ENCODE measurements around the gene PLEKHM1.
A peak's percentile ranks its signal among the peaks of the same experiment; 100 is the strongest.
"Not testable (repeated sequence)": the region's sequence is repeated elsewhere in the genome, so short reads cannot be mapped to it uniquely, and the experiment has no call there.

Gene PLEKHM1

DNA sequence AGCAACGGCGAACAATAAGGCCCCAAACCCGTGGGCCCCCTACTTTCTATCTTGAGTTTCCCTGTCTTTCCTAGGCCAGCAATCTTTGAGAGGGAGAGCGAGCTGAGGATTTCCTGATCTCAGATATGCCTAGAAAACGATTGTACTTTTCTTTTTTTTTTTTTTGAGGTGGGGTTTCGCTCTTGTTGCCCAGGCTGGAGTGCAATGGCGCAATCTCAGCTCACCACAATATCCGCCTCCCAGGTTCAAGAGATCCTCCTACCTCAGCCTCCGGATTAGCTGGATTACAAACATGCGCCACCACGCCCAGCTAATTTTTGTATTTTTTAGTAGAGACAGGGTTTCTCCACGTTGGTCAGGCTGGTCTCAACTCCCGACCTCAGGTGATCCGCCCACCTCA lies 42.9 kb downstream of the PLEKHM1 start:
- Histone ChIP-seq H3K27ac (peak overlapping the region in 9 of 11 experiments; percentile 17 to 90 (median 58); a peak in 16 of 22 replicates), H3K4me1 (peaks cover 32 to 97% (median 88%) of the 10 kb centered on the region in 10 experiments), H3K4me2 (peak overlapping the region; percentile 19 to 93 (median 80); a peak in 19 of 22 replicates), H3K36me3 (peaks cover 3 to 40% (median 11%) of the 10 kb centered on the region in 11 experiments; a peak in 15 of 22 replicates), H4K20me1 (peaks cover 0 to 58% (median 0%) of the 10 kb centered on the region in 11 experiments; a peak in 6 of 22 replicates), H3K9ac (peak overlapping the region in 7 of 11 experiments; percentile 11 to 69 (median 35); a peak in 12 of 22 replicates)
- H3K27me3 ChIP-seq; H3K4me3 ChIP-seq; H3K9me3 ChIP-seq (replicated peaks in 1 of 11): not testable (repeated sequence)
- TF ChIP-seq Cebpa-rat (IDR thresholded peaks at IDR 0.05): peak in 2 of 11 experiments; percentile 7 to 28; a peak in 1 of 22 replicates

DNA sequence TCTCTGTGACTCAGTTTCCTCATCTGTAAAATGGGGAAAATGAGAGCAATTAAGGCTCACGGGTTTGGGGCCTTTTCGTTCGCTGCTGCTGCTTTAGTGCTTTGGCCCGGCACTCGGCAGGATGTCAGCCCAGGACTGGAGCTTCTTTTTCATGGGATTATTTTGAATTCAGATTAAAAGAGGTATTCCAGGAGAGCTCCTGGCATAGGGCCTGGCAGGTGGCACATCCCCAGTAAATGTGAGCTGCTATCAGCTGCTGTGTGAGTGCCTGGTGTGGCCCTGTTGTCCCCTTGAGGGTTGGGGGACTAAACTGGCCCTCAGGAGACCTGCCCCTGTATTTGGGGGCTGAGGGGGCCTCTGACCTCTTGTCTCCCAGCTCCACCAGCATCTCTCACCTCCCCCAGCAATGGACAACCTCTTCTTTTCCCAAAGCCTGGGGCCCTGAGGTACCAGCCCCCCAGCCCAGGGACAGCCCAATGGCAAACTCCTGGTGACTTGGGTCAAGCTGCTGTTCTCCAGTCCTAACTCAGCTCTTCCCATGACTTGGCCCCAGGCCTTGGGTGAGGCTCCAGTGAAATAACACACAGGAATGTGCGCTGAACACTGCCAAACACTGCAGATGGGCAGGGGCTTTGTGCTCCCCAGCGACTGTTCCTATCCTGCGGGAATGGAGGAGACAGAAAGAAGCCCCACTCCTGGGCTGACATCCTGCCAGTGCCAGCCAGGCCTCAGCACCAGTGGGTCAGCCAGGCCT lies 43.5 kb downstream of the PLEKHM1 start:
- not testable (repeated sequence) for H3K27me3 ChIP-seq; H3K4me3 ChIP-seq; H3K9me3 ChIP-seq (replicated peaks in 1 of 11)
- peaks cover 32 to 97% (median 89%) of the 10 kb centered on the region in 10 experiments for H3K4me1 ChIP-seq
- peaks cover 0 to 53% (median 0%) of the 10 kb centered on the region in 11 experiments; a peak in 7 of 22 replicates for H4K20me1 ChIP-seq
- H3K4me2 ChIP-seq: peak overlapping the region; percentile 9 to 93 (median 80); a peak in 20 of 22 replicates
- peak overlapping the region in 7 of 11 experiments; percentile 11 to 69 (median 35); a peak in 12 of 22 replicates for H3K9ac ChIP-seq
- peak overlapping the region in 9 of 11 experiments; percentile 17 to 90 (median 58); a peak in 17 of 22 replicates for H3K27ac ChIP-seq
- peaks cover 3 to 40% (median 11%) of the 10 kb centered on the region in 11 experiments; a peak in 15 of 22 replicates for H3K36me3 ChIP-seq

DNA sequence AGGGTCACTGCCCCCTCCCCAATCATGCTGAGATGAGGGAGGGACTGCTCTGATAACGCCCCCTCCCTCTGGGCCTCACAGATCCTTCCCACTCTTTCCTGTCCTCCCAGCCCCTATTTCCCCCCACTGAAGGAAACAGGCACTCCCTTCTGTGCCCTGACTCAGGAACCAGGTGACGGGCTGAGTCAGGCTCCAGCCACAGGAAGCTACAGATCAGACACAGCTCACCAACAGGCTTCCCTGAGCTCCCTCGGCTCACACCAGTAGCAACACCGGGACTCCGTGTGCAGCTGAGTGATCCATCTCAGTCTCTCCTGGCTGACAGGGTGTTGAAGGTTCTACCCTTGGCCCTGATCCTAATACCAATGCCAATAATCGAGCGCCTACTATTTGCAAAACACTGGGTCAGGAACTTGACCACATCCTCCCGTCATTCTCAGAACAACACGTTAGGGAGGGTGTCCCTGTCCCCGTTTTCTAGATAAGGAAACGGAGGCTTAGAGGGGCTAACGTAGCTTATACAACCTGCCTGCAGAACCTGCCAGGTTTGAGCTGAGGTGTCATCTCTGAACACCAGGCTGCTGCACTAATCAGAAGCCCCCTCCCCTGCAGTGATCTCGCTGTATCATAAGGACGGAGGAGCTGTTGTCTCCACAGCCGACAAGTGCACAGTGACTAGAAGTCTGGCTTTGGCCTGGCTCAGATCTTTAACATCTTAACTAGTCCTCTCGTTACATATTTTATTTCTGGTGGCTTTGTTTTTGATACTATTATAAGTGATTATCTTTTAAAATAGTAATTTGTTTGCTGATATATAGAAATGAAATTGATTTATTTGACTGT lies 44.4 kb downstream of the PLEKHM1 start:
- Histone ChIP-seq H3K9ac (peak overlapping the region in 8 of 11 experiments; percentile 15 to 62 (median 53); a peak in 13 of 22 replicates), H3K27ac (peak overlapping the region in 8 of 11 experiments; percentile 28 to 90 (median 64); a peak in 16 of 22 replicates)

DNA sequence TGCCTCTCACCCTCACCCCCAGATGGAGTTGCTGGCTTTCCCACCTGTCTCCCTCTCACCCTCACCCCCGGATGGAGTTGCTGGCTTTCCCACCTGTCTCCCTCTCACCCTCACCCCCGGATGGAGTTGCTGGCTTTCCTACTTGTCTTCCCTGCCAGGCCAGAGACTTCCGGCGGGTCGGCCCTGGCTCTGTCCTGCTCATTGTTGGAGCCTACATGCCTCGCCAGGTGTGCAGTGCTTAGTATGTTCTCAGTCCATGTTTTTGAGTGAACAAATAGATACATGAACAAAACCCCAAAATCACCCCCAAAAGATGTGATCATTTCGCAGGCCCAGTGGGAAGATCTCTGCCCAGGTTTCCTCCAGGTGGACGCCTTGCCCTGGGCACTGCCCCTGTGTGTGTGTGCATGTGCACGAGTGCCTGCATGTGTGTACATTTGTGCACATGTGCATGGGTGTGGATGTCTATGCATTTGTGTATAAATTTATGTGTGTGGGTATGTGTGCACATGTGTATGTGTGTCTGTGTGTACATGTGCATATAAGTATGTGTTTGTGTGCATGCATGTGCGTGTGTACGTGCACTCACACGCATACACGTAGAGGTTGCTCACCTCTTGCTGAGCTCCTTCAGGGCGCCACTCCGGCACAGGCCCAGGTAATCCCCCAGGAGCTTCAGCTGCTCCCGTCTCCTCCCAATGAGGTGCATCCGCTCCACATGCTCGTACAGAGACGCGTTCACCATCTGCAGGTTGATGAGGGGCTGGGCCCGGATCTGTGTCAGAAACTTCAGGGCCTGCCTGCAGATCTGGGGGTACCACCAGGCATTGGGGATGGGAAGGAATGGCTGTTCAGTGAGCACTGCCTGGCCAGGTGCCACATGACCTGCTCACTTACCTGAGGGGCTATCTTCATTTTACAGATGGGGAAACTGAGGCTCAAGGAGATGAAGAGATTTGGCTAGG lies 45.4 kb downstream of the PLEKHM1 start:
- H3K9me3 ChIP-seq (replicated peaks in 1 of 11); H3K27me3 ChIP-seq; H3K4me3 ChIP-seq: not testable (repeated sequence)
- H3K27ac ChIP-seq: peak overlapping the region in 6 of 11 experiments; percentile 52 to 90 (median 73); a peak in 8 of 22 replicates
- peak overlapping the region; percentile 70 to 93 (median 80); a peak in 20 of 22 replicates for H3K4me2 ChIP-seq
- H3K9ac ChIP-seq: peak overlapping the region in 3 of 11 experiments; percentile 54 to 62 (median 54); a peak in 5 of 22 replicates
- H4K20me1 ChIP-seq: peaks cover 0 to 55% (median 0%) of the 10 kb centered on the region in 11 experiments; a peak in 6 of 22 replicates
- peaks cover 32 to 100% (median 94%) of the 10 kb centered on the region in 10 experiments for H3K4me1 ChIP-seq
- peaks cover 3 to 36% (median 11%) of the 10 kb centered on the region in 11 experiments; a peak in 15 of 22 replicates for H3K36me3 ChIP-seq

More for the DNA sequence above, 44.4 kb downstream of the PLEKHM1 start:
- H3K4me1 ChIP-seq: peaks cover 32 to 99% (median 91%) of the 10 kb centered on the region in 10 experiments
- not testable (repeated sequence) for H3K27me3 ChIP-seq; H3K9me3 ChIP-seq (replicated peaks in 1 of 11)
- H3K4me3 ChIP-seq: peak overlapping the region in 1 of 10 experiments; percentile 12; a peak in 1 of 20 replicates
- peaks cover 3 to 40% (median 11%) of the 10 kb centered on the region in 11 experiments; a peak in 15 of 22 replicates for H3K36me3 ChIP-seq
- peak overlapping the region; percentile 70 to 93 (median 81) for H3K4me2 ChIP-seq
- peaks cover 0 to 53% (median 0%) of the 10 kb centered on the region in 11 experiments; a peak in 7 of 22 replicates for H4K20me1 ChIP-seq

DNA sequence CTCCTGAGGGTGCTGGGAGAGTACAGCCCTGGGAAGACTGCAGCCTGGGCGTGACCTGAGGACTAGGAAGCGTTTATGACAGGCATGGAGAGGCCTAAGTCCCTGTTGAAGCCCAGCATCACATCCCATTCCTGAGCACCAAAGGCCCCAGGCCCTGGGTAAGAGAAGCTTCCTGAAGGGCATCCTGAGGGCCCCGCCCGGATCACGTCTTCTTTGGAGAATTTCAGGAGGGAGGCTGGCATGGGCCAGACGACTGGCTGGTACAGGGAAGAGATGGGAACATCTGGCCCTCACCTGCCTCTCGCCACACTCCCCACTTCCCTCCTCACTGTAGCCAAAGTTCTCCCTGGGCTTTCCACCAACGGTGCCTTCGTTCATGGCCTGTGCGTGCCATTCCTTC lies 46.2 kb downstream of the PLEKHM1 start:
- H4K20me1 ChIP-seq: peaks cover 0 to 47% (median 0%) of the 10 kb centered on the region in 11 experiments; a peak in 6 of 22 replicates
- not testable (repeated sequence) for H3K4me3 ChIP-seq; H3K27me3 ChIP-seq; H3K9me3 ChIP-seq (replicated peaks in 1 of 11)
- peak overlapping the region in 9 of 11 experiments; percentile 35 to 93 (median 80); a peak in 18 of 22 replicates for H3K4me2 ChIP-seq
- peaks cover 32 to 100% (median 94%) of the 10 kb centered on the region in 10 experiments for H3K4me1 ChIP-seq
- H3K9ac ChIP-seq: peak overlapping the region in 4 of 11 experiments; percentile 32 to 56 (median 38); a peak in 4 of 22 replicates
- H3K27ac ChIP-seq: peak overlapping the region in 5 of 11 experiments; percentile 35 to 65 (median 58); a peak in 8 of 22 replicates
- peaks cover 0 to 34% (median 16%) of the 10 kb centered on the region in 11 experiments; a peak in 17 of 22 replicates for H3K36me3 ChIP-seq

DNA sequence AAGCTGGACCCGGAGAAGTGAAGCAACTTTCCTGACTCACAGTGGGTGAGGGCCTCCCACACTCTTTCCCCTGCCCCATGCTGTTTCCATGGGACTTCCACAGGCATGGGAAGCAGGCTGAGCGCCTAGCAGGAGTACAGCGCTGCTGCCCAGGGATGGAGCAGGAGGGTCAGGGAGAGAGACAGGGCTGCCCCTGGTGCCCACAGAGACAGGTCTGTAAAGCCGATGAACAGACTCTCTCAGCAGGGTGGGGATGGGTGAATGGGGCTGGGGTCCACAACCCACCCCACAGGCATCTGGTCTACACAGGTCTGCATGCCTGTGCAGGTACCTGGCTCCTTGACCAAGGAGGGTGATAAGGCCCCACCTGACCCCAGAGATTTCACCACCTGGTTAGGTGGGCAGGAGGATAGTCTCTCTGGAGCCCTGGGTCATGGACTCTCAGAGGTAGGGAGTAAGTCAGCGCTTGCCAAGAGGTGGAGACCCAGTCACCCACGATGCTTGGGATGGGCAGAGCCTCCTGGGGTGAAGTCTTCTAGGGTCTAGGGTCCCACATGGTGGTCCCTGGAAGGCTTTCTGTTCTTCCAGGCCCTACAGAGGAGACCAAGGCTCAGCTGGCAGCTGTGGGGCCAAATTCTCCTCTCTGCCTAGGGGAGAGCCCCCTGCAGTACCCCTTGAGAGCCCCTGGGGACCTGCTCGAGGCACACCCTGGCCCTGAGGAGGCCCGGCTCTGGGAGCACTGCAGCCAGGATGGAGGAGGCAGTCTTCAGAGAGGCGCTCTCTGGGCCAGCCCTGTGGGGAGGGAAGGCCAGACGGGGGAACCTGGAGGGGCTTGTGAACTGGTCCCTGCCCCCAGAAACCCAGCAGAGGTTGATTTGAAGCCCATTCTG lies 46.9 kb downstream of the PLEKHM1 start:
- Histone ChIP-seq H3K9ac (peak overlapping the region in 4 of 11 experiments; percentile 32 to 56 (median 38); a peak in 3 of 22 replicates), H3K4me1 (peaks cover 32 to 100% (median 96%) of the 10 kb centered on the region in 10 experiments), H3K27ac (peak overlapping the region in 5 of 11 experiments; percentile 35 to 65 (median 58); a peak in 8 of 22 replicates), H3K4me2 (peak overlapping the region in 9 of 11 experiments; percentile 35 to 93 (median 80); a peak in 18 of 22 replicates), H3K36me3 (peaks cover 0 to 37% (median 23%) of the 10 kb centered on the region in 11 experiments; a peak in 17 of 22 replicates), H4K20me1 (peaks cover 0 to 54% (median 0%) of the 10 kb centered on the region in 11 experiments; a peak in 6 of 22 replicates)
- not testable (repeated sequence) for H3K4me3 ChIP-seq; H3K27me3 ChIP-seq; H3K9me3 ChIP-seq (replicated peaks in 1 of 11)

Measured in BLaER1 treated with 17β-estradiol and CSF1 and Interleukin-3, amounts not matched to agents 10 nM and 100 nM (cell line).